AG10803 (cell line): ENCODE measurements around the gene GALNTL6.

Experiments
- DNase-seq: peaks from one replicate; pipeline ENCODE4 v3.0.0; 2010; ENCODE audit warnings: low read depth
- H3K4me3 ChIP-seq: 2 replicates; pipeline ENCODE4 v1.5.1; 2011; ENCODE audit warnings: mild to moderate bottlenecking, low read length, control low read depth
- TF ChIP-seq, protein P1 (sequence below): conservative IDR thresholded peaks from 2 replicates; pipeline ENCODE4 v1.5.1; 2011; ENCODE audit warnings: mild to moderate bottlenecking, low read length, control low read depth, inconsistent platforms

Gene GALNTL6

DNA sequence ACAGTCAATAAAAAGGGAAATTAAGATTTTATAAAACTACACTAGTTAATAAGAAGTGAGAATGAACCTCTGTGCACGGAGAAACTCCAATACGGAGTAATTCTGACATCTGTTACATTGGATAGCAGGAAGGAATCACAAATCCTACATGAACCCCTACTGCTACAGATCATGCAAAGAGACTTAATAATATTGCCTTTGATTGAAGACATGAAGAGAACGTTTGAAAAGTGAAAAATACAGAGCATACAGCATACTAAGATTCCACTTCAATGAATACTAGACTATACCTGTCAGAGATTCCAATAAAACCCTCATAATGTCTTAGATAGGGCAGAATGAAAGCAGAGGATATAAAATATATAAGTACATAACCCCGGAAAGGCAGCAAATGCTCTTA, 995.0 kb downstream of the GALNTL6 start:
- no peak for DNase-seq
- TF ChIP-seq, protein P1, sequence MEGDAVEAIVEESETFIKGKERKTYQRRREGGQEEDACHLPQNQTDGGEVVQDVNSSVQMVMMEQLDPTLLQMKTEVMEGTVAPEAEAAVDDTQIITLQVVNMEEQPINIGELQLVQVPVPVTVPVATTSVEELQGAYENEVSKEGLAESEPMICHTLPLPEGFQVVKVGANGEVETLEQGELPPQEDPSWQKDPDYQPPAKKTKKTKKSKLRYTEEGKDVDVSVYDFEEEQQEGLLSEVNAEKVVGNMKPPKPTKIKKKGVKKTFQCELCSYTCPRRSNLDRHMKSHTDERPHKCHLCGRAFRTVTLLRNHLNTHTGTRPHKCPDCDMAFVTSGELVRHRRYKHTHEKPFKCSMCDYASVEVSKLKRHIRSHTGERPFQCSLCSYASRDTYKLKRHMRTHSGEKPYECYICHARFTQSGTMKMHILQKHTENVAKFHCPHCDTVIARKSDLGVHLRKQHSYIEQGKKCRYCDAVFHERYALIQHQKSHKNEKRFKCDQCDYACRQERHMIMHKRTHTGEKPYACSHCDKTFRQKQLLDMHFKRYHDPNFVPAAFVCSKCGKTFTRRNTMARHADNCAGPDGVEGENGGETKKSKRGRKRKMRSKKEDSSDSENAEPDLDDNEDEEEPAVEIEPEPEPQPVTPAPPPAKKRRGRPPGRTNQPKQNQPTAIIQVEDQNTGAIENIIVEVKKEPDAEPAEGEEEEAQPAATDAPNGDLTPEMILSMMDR, result no peak
- no peak overlapping the region for H3K4me3 ChIP-seq

DNA sequence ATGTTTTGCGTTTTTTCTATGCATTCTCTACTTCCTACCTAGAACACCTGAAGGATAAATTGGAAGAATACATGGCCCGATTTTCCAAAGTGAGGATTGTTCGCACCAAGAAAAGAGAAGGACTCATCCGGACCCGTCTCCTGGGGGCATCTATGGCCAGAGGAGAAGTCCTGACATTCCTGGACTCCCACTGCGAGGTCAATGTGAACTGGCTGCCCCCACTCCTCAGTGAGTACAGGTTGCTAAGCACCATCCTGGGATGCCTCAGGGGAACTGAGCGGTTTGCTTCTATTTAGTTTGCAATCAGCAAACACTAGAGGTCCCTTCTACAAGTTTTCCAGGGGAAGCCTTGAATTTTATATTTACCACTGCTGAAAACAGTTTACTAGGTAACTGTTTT, 996.1 kb downstream of the GALNTL6 start:
- no peak overlapping the region for H3K4me3 ChIP-seq
- TF ChIP-seq, protein P1, result no peak
- DNase-seq, result no peak

DNA sequence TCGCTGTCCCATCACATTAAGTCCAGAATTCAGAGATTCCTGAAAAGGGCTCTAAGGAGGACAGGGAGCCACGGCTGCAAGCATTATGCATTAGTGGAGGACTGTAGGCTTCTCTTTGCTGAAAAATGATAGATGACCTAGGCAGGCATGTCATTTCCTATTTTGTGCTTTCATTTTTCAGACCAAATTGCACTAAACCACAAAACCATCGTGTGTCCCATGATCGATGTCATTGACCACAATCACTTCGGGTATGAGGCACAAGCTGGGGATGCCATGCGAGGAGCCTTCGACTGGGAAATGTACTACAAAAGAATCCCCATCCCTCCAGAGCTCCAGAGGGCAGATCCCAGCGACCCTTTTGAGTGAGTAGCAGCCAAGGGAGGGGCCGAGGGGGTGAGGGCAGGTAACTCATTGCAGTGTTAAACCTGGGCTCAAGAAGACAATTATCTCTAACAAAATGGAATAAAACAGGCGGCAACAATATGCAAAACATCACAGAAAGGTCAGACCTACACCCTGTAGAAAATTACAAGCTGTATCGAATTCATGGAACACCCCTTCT, 1000.2 kb downstream of the GALNTL6 start:
- H3K4me3 ChIP-seq, result no peak overlapping the region
- no peak for DNase-seq
- TF ChIP-seq, protein P1, result no peak

DNA sequence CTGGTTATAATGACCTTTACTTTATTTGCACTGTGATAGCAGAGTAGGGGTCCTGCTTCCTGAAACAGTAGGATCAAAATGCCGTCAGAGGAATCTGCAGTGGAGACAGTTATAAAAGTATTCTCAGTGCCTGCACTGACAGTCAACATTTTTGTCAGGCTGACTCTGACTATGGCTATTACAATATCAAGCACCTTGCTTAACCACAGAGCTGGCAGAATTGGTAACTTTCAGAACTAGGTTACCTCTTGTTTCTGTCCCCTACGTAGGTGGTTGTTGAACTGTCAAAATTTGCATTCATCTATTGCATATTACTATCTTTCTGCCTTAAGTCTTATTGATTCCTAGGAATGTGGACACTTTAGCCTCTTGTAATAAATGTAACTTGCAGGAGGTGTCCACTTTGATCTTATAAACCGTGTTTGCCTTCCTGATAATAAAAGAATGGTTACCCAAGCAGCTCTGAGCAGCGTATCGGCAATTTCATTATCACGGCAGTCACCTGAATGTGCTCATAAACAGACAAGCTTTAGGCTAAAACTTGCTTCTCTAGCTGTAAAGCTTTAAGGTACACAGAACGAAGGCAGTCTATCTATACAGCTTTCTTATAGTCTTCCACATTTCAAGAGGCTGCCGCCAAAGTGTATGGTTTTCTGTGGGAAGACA, 1002.4 kb downstream of the GALNTL6 start:
- DNase-seq, result no peak
- H3K4me3 ChIP-seq, result no peak overlapping the region
- TF ChIP-seq, protein P1, result no peak

DNA sequence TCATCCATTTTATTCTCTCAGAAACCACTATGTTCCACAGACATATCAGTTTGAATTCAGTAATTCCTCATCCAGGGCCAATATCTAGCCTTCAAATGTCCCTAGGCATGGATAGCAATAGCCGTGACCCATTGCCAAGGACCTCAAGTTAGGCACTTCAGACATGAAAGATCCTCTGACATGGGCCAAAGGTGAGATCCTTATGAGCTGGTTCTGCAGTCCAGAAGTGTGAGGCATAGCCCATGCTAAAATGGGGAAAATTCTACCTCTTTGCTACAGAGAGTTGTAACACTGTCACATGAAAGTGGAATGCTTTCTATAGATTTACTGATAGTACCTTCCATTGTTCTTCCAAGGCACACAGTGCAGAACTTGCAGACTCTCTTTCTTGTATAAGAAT, 1005.7 kb downstream of the GALNTL6 start:
- TF ChIP-seq, protein P1, result no peak

DNA sequence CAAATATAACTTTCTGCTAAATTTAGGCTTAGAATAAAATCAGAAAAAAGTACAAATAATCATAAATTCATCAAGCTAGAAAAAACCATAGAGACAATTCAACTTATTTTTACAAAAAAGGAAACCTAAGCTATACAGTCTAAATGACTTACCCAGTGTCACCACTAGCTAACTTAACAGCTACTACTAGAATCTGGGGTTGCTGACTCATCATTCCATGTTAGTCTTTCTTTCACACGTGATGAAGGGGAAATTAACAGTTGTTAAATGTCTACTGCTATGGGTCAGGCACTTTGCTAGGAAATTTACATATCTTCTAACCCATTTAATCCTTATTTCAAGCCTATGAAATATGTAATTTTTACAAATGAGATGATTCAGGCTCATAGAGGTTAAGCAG, 1006.1 kb downstream of the GALNTL6 start:
- TF ChIP-seq, protein P1, result no peak
- DNase-seq, result no peak
- no peak overlapping the region for H3K4me3 ChIP-seq

More for the DNA sequence above, 1005.7 kb downstream of the GALNTL6 start:
- H3K4me3 ChIP-seq, result no peak overlapping the region
- DNase-seq, result no peak

DNA sequence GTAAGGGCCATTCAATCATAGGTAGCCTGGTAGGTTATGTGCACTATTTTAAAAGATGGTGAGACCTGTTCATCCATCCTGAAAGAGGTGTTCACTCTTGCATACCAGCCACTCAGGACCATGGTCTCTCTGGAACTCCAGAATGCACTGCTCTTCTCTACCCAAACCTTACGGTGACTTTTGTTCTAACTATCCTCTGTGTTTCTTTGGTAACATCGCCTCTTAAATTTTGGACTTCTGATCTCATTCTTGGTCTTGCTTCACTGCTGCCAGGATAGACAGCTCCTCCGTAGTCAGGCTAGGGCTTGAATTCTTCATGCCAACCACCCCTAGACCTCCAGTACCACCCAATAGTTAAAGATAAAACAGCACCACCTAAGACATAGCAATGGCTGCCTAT, 1009.1 kb downstream of the GALNTL6 start:
- DNase-seq, result no peak
- no peak overlapping the region for H3K4me3 ChIP-seq
- TF ChIP-seq, protein P1, result no peak
